HG03432 (cell line): ENCODE results near the gene ZPBP.
"Not testable (repeated sequence)": the region's sequence is repeated elsewhere in the genome, so short reads cannot be mapped to it uniquely, and the experiment has no call there.

Experiments used
- ATAC-seq: cut with Tn5 transposase; IDR thresholded peaks from one replicate; pipeline ENCODE4 v1.9.1; 2021; ENCODE audit warnings: mild to moderate bottlenecking, moderate library complexity; ENCODE audit not compliant: unreplicated experiment

The ZPBP gene

DNA sequence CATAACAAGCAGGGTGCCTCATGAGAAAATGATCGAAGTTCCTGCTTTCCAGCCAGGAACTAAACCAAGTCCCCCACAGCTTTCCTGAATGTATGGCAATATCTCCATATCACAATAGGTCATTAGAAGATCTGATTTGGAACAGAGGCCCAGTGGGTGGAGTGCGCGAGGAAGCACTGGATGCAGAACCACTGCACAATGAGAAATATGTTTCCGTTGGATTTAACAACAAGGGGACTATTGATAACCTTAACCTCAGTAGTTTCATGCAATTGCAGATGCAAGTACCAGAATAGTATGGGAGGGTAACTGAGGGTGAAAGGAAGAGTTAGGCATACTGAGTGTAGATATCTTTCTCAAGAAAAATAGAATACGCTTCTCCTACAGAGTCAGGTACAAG is 45.3 kb downstream of the ZPBP start:
- ATAC-seq, result no peak

GRCh38 chr7:50041165-50041564 is 51.9 kb downstream of the ZPBP start:
- ATAC-seq, result not testable (repeated sequence)

DNA sequence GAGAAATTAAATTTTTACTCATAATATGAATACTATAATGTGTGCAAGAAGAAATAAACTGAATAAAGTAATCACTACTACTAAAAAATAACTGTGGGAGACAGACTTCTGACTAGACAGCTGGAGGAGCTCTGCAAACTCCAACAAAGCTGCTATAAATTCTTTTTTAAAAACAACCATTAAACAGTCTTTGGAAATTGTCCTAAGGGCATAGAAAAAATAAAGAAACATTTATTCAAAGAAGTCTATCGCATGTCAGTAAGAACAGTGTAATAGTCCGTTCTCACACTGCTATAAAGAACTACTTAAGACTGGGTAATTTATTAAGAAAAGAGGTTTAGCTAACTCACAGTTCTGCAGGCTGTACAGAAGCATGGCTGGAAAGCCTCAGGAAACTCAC is 56.0 kb downstream of the ZPBP start:
- no peak for ATAC-seq

DNA sequence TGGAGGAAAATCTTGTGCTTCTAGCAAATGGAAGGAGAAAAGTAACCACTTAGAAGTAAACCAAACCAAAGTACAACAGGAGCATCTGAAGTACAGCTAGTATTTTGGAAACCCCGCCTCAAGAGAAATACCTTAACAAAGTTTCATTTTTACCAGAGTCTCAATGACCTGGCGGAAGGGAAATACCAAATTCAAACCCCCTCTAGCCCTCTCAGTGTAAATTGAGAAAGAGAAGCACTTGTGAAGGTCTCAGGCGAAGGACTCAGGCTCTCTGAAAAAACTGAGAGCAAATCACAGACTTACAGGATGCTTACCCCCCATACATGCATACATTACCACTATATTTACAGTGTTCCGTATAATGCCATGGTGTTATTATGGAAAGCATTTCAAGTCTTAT is 70.1 kb downstream of the ZPBP start:
- peak; percentile 59 for ATAC-seq

DNA sequence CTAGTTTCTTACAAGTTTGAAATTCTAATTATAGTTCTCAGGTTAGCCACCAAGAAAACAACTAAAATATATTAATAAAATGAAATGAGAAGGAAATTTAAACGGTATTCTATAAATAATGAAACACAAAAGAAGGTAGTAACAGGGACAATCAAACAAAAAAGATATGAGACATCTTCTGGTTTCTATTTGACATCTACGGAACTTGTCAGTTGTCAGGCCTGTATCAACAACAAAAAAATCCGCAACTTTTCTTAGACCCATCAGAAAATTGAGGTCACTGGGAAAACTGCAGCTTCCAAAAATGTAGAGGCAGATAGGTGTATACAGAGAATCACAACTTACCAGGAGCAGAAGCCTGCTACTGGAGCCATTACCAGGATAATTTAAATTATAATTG is 70.6 kb downstream of the ZPBP start:
- no peak for ATAC-seq

DNA sequence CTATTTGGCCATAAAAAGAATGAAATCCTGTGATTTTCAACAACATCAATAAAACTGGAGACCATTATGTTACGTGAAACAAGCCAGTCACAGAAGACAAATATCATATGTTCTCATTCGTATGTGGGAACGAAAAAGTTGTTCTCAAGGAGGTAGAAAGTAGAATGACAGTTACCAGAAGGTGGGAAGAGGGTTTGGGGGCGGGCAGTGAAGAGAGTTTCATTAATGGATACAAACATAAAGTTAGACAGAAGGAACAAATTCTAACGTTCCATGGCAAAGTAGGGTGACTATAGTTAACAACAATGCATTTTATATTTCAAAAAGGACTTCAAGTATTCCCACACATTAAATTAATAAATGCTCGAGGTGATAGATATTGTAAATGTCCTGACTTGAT is 97.4 kb downstream of the ZPBP start:
- ATAC-seq, result no peak

DNA sequence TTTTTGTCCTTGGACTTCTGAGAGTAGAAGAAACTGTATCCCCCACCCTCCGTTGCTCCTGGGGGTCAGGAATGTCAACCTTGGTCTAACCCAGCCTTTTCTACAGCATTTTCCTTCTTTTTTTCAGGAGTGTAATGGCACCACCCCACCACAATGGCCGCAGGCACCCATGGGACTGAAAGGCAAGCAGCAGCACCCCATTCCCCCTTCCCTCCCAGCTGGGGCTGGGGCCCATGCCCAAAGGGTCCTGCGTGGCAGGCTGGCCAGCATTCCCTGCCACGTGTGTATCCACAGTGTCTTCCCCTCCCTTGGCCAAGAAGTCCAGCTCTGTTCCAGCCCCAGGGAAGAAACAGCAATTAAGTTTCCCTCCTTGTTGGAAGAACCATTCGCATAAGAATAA is 106.9 kb downstream of the ZPBP start:
- ATAC-seq, result no peak

DNA sequence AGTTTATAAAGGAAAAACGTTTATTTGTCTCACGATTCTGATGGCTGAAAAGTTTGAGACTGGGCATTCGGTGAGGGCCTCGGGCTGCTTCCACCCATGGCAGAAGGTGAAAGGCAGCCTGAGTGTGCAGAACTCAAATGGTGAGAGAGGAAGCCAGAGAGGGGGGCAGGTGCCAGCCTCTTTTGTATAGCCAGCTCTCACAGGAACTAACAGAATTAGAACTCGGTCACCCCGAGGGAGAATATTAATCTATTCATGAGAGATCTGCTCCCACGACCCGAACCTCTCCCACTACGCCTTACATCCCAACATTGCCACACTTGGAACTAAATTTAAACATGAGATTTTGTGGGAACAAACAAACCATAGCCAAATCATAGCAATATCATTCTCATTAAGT is 112.6 kb downstream of the ZPBP start:
- ATAC-seq, result no peak

DNA sequence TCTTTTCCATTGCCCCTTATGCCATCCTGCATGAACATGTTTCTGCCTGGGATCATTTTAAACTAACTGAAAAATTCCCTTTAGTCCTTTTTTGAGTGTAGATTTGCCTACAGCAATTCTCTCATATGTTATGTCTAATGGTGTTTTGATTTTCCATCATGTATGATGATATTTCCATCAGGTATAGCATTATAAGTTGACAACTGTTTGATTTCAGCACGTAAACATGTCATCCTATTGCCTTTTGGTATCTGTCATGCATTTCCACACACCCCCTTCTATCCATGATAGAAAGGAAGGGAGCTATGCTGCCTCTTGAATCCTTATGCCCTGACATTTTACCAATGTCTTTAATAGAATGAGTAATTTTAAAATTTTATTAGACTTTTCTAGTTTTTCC is 116.8 kb downstream of the ZPBP start:
- ATAC-seq, result no peak

DNA sequence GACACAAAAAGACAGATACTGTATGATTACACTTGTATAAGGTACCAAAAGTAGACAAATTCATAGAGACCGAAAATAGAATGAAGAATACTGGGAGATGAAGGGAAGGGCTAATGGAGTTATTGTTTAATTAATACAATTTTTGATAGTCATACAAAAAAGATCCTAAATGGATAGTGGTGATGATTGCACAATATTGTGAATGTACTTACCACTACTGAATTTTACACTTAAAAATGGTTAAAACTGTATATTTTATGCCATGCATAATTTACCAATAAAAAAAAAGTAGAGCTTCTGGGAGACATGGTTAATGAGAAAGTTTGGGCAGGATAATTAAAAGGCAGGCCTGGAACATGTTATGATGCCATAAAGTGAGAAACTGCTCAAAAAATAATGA is 119.0 kb downstream of the ZPBP start:
- ATAC-seq, result no peak

GRCh38 chr7:49937608-49938007 is 155.4 kb downstream of the ZPBP start:
- no peak for ATAC-seq

GRCh38 chr7:49931627-49932026 is 161.4 kb downstream of the ZPBP start:
- no peak for ATAC-seq

GRCh38 chr7:49928787-49929186 is 164.3 kb downstream of the ZPBP start:
- ATAC-seq, result no peak

DNA sequence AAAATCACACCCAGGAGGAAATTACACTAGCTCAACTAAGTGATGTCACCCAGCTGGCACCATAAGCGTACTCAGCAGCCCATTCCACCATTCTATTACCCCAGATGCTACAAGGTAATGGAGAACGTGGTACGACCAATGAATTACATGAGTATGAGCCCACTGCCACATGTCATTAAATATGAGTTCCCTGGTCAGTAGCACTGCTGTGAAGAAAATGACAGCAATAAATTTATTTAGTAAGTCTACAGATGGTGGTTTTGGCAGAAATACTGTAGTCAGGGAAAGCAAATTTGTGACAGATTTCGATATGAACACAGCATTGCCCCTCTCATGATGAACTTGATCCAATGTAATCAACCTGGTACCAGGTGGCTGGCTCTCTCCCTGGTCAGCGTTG is 165.4 kb downstream of the ZPBP start:
- no peak for ATAC-seq

GRCh38 chr7:49926720-49927119 is 166.3 kb downstream of the ZPBP start:
- ATAC-seq, result no peak

DNA sequence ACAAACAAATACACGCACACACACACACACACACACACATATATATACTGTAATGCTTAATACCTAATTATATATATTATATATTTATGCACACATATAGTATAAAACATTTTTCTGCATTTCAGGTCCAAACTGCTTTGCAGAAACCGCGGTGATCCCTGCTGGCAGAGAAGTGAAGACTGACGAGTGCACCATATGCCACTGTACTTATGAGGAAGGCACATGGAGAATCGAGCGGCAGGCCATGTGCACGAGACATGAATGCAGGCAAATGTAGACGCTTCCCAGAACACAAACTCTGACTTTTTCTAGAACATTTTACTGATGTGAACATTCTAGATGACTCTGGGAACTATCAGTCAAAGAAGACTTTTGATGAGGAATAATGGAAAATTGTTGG is 181.1 kb downstream of the ZPBP start:
- no peak for ATAC-seq

GRCh38 chr7:49894543-49894942 is 198.5 kb downstream of the ZPBP start:
- no peak for ATAC-seq

DNA sequence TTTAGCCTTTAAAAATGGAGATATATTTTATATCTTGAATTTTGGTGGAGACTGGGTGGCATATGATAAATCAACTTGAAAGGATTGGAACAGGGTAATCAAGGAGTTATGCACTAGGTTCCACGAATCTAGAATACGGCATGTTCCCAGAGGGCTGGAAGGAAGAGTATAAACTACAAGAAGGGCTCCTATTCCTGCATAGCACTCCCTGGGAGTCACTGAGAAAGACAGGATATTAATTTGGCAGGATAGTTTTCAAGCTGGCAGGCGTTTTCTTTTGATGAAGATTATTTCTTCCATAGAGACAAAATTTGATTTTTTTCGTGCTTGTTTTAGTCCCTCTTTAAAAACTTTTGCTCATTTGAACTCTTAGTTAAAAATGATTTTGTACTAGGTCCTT is 199.9 kb downstream of the ZPBP start:
- ATAC-seq, result no peak

- ATAC-seq, result no peak
Measured at GRCh38 chr7:49892481-49892880, 200.6 kb downstream of the ZPBP start.
